K562 (cell line): Measurements from ENCODE around the gene TKTL1.
"Not testable (repeated sequence)": the region's sequence is repeated elsewhere in the genome, so short reads cannot be mapped to it uniquely, and the experiment has no call there.

ENCODE experiments used
- FOXK1 ChIP-seq: sonication (generic); formaldehyde crosslinking; IDR thresholded peaks from 2 replicates; pipeline ENCODE4 v1.8.0; 2022; ENCODE audit warnings: missing genetic modification reagents, mild to moderate bottlenecking, borderline replicate concordance
- HMG20A ChIP-seq: fragments of 450-650 bp; formaldehyde crosslinking; conservative IDR thresholded peaks from 2 replicates; pipeline ENCODE4 v1.4.0; 2020; ENCODE audit warnings: mild to moderate bottlenecking, mixed read lengths
- SMAD2 ChIP-seq: fragments of 150-350 bp; IDR thresholded peaks from 2 replicates; pipeline ENCODE4 v1.6.1; 2014; ENCODE audit warnings: low read depth, mild to moderate bottlenecking, low read length
- SMARCA5 ChIP-seq: fragments of 450-650 bp; IDR thresholded peaks from 2 replicates; pipeline ENCODE4 v1.6.1; 2016

DNA sequence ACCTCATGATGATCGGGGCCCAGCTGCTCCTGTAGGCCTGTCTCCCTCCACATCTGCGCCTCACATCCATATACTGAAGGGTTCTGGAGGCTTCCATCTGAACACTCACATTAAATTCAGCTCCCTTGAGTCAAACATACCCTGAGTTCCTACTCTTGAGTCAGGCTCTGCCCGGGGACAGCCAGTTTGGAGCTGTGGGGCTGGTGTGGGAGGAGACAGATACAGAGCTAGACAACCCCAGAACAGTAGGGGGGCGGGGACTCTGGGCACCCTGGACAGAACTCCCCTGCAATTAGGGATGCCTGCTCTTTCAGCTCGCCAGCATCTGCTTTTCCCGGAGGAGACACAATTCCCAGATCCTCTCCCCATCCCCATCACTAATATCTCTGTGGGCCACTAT, 32.5 kb upstream of the TKTL1 start:
- TF ChIP-seq SMAD2; HMG20A (CRISPR knock-in tag); SMARCA5; FOXK1 (CRISPR knock-in tag): not testable (repeated sequence)
